ENCODE measurements around the gene CHMP6.

The CHMP6 gene

DNA sequence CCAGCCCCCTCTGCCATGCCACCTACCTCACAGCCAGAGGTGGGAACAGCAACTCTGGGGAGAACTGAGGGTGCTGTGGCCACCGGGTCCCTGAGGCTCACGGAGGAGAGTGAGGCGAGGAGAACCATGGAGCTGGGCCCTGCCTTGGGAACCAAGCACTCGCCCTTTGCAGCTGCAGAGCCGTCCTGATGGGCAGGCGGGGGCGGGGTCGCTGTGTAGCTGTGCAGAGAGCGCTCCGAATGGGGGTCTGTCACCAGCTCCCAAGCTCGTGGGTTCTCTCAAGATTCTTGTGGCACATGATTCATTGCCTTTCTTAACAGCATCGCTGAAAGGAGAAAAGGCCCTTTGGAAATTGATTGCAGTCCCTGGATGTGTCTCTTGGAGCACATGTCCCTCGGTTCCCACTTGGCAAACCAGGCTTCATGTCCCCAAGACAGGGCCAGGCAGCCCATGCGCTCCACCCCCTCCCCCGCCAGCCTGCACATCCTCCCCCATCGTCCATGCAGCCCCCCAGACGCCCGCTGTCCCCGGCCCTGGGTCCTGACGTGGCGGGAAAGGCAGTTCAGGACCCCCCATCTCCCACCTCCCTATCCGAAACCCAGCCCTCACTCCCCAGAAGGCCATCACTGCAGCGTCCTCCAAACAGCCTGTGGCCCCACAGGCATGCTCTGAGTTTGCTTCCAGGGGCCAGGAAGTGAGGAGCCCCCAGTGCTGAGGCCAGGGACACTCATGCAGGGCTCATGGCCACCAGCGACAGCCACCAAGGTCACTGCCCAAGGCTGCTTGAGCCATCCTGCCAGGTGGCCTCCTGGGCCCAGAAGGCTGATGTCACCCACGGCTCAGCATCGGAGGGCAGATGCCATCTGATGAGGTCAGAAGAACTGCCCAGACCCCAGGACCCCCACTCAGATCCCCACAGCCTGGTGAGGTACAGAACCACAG is 20.6 kb upstream of the CHMP6 start:
- in situ Hi-C loops (cut with MboI; ENCODE audit: low sequenced_read_pairs), result no loop called here

- in situ Hi-C loops (cut with MboI; ENCODE audit: low sequenced_read_pairs), result no loop called here
These were observed 19.8 kb upstream of the CHMP6 start for GRCh38 chr17:80971704-80972304.

DNA sequence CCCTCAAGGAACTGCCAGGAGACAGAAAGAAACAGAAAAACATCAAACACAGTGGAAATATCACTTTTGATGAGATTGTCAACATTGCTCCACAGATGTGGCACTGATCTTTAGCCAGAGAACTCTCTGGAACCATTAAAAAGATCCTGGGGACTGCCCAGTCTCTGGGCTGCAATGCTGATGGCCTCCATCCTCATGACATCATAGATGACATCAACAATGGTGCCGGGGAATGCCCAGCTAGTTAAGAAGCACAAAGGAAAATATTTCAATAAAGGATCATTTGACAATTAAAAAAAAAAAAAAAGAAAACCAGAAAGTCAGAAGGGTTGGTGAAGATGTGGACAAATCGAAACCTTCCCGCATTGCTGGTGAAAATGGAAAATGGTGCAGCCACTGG is 14.9 kb upstream of the CHMP6 start:
- in situ Hi-C loops (cut with MboI; ENCODE audit: low sequenced_read_pairs), result no loop called here

DNA sequence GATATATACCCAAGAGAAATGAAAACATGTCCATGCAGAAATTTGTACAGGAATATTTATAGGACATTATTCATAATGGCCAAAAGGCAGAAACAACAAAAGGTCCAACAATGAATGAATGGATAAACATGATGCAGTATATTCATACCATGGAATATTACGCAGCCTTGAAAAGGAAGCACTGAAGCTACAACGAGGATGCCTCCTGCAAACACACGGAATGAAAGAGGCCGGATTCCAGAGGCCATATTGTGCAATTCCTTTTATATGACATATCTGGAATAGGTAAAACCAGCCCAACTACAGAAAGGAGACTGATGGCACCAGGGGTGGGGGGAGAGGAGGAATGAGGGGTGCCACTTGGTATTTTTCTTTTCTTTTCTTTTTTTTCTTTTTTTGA is 14.5 kb upstream of the CHMP6 start:
- in situ Hi-C loops (cut with MboI; ENCODE audit: low sequenced_read_pairs), result no loop called here

- in situ Hi-C loops (cut with MboI; ENCODE audit: low sequenced_read_pairs), result no loop called here
These were observed 12.8 kb upstream of the CHMP6 start for GRCh38 chr17:80978499-80979497.

DNA sequence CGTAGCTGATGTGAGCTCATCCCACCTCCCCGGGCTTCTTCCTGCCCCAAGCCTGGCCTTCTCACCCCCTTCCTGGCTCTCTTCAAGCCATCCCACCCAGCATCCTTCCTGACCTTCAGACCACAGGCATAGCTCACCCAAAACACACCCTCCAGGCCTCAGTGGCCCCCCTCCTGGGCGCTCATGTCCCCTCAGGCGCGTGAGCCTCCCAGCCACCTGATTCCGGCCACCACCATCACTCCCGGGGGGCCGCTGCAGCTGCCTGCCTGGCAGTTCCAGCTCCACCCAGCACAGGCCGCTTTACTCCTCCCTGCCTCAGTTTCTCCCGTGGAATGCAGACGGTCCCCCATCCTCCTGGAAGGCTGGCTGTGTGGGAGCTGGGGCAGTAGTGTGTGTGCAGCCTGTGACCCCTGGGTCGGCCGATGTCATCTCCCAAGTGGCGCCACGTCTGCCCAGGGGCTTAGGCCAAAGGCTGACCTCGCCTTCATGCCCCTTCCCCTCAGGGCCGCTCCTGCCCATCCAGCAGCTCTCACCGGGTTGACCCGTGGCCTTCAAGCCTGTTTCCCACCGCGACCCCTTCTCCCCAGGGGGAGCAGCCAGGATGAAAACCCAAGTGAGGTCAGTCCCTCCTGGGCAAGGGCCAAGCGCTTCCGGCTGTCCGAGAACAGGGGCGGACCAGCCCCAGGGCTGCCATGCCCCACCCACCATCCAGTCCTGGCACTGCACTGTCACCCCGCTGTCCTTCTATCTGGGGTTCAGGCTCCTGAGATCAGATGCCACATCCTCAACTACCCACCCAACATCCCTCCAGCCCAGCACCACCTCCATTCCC is 11.9 kb upstream of the CHMP6 start:
- in situ Hi-C loops (cut with MboI; ENCODE audit: low sequenced_read_pairs), result no loop called here

- in situ Hi-C loops (cut with MboI; ENCODE audit: low sequenced_read_pairs), result no loop called here
These were observed 11.1 kb upstream of the CHMP6 start for GRCh38 chr17:80980397-80981061.

GRCh38 chr17:80981062-80981902 is 10.4 kb upstream of the CHMP6 start:
- in situ Hi-C loops (cut with MboI; ENCODE audit: low sequenced_read_pairs), result no loop called here

DNA sequence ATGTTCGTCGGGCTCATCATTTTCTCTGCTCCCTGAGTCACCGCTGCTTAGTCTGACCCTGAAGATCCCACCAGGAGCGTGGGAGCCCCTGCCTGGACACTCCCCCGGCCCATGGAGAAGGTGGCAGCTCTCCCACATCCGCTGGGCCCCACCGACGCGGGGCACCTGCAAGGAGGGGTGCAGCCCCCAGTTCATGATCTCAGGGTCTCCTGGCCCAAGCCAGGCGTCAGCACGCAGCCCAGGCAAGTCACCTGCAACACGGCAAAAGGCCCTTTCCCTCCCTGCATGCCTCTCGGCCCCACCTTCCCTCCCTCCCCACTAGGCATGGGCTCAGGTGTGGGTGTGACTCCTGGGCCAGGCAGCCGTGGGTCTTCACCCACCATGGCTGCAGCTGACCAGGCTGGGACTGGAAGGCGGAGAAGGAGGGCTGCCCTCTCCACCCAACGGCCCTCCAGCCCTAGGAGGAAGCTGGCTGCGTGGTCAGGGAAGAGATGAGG is 9.7 kb upstream of the CHMP6 start:
- in situ Hi-C loops (cut with MboI; ENCODE audit: low sequenced_read_pairs), result no loop called here

- in situ Hi-C loops (cut with MboI; ENCODE audit: low sequenced_read_pairs), result no loop called here
These were observed 9.1 kb upstream of the CHMP6 start for GRCh38 chr17:80982426-80982974.

GRCh38 chr17:80983545-80983944 is 8.1 kb upstream of the CHMP6 start:
- in situ Hi-C loops (cut with MboI; ENCODE audit: low sequenced_read_pairs), result no loop called here

DNA sequence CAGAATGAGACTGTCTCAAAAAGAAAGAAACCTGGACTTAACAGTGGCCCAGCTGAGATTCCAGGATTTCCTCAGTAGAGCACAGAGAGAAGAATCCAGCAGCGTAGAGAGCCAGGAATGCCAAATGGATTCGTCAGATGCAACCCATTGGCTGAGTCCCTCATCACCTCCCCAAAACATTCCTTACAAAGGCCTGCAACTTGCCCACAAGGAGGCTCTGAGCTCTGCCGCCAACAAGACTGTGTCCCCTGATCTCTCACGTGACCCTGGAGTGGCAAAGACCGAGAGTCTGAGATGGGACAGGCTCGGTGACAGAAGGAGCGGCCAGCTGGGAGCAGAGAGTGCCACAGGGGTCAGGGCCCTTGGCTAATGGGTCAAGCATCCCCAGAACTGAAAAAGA is 6.9 kb upstream of the CHMP6 start:
- in situ Hi-C loops (cut with MboI; ENCODE audit: low sequenced_read_pairs), result loop anchor here (5.0 kb wide), 1 partner anchor 557 kb away; no protein-coding TSS in a partner anchor

DNA sequence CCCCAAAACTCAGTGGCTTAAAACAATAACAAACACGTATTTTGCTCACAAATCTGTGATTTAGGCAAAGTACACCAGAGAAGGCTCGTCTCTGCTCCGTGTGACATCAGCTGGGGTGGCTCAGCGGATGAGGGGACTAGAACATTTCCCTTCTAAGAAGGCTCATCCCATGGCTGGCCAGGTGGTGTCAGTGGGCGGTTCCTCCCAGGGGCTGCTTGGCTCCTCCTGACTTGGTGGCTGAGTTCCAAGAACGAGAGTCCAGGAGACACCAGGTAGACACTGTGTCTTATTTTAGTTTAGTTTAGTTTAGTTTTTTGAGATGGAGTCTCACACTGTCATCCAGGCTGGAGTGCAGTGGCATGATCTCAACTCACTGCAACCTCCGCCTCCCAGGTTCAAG is 5.6 kb upstream of the CHMP6 start:
- in situ Hi-C loops (cut with MboI; ENCODE audit: low sequenced_read_pairs), result loop anchor here (5.0 kb wide), 1 partner anchor 559 kb away; no protein-coding TSS in a partner anchor

- in situ Hi-C loops (cut with MboI; ENCODE audit: low sequenced_read_pairs), result loop anchor here (5.0 kb wide), 1 partner anchor 560 kb away; no protein-coding TSS in a partner anchor
These were observed 4.7 kb upstream of the CHMP6 start for GRCh38 chr17:80986816-80987475.

DNA sequence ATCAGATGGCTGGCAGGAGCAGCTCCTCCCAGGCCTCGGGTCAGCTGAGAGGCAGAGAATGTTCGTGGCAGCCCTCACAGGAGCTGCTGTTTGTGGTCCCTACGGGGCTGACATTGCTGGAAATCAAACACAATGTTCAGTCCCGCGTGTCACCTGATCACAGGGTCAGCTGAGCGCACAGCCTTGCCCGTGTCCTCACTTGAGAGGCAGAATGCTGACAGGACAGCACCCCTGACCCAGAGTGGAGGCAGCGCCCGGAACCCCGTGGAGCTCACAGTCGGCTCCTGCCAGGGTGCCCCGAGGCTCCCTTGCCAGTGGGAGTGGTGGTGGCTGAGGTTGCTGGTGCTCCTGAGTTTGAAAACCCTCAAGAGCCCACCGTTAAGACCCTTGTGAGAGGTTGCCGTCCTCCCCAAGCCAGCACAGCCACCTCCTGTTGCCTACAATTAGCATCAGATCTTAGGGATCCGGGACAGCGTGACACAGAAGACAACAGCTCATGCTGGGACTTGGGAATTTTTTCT is 3.6 kb upstream of the CHMP6 start:
- in situ Hi-C loops (cut with MboI; ENCODE audit: low sequenced_read_pairs), result loop anchor here (5.0 kb wide), 1 partner anchor 561 kb away; no protein-coding TSS in a partner anchor

GRCh38 chr17:80989586-80989913 is 2.1 kb upstream of the CHMP6 start:
- in situ Hi-C loops (cut with MboI; ENCODE audit: low sequenced_read_pairs), result loop anchor here (5.0 kb wide), 1 partner anchor 562 kb away; no protein-coding TSS in a partner anchor

GRCh38 chr17:80990921-80991644 is 558 bp upstream of the CHMP6 start:
- in situ Hi-C loops (cut with MboI; ENCODE audit: low sequenced_read_pairs), result no loop called here
